Stromal cell of bone marrow (primary cell): ENCODE measurements around the gene SPEN.
A peak's percentile ranks its signal among the peaks of the same experiment; 100 is the strongest.
"Not testable (repeated sequence)": the region's sequence is repeated elsewhere in the genome, so short reads cannot be mapped to it uniquely, and the experiment has no call there.

Source experiments
- DNase-seq: peaks from one replicate; pipeline ENCODE4 v3.0.0-alpha.2; 2012; ENCODE audit warnings: low read depth

The SPEN gene

DNA sequence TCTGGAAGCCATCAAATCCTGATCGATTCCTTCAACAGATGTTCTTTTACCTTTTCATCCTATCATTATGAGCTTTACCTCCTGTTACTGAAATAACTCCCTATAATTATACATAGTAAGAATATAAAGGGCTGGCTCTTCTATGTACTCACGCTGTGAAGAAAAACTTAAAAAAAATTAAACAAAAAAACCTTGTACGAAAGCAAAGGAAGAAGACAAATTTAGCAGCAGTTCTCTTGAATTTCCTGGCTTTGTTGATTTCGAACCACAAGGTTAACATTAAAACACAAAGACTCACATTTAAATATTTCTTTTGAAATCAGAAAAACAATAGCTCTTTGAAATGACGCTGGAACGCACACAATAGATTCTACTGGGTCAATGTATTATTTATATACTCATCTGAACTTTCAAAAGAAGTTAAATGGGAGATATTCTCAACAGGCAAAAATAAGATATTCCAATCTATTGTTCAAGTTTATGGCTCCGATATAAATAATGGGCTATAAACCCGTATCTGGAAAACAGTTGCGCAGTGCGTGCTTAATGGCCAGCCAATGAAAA, 13.6 kb upstream of the SPEN start:
- DNase-seq, result peak; percentile 84

DNA sequence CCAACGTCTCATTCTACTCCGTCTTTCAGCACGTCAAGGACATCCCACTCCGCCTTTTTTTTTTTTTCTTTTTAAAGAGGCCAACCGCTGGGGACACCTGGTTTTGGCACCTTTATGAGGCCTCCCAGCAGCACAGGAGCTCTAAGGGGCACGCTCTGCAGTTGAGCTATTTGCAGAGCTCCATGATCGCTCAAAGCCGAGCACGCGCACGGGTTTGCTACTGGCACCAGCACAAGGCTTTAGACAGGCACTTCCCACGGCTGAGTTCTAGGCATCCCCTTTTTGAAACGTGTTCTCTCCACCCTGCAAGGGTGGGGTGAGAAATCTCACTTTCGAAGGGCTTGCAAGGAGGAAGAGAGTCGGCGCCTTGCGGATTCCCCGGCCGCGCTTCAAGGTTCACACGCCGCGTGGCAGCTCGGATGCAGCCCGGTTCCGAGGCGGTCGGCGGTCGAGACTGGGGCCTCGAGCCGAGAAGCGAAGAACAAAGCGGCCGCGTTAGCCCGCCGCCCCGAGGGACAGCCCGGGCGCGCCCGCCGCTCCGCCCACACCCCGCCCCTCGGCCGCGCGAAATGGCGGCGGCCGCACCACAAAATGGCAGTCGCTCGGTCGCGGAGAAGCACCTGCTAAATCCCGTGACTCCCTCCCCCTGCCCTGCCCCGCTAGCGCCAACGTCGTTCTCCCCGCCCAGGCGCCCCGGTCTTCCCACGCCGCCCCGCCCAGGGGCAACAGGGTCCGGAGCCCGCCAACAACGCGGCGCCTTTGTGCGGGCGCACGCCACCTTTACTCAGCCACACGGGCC, 12.9 kb upstream of the SPEN start:
- DNase-seq, result peak; percentile 64

DNA sequence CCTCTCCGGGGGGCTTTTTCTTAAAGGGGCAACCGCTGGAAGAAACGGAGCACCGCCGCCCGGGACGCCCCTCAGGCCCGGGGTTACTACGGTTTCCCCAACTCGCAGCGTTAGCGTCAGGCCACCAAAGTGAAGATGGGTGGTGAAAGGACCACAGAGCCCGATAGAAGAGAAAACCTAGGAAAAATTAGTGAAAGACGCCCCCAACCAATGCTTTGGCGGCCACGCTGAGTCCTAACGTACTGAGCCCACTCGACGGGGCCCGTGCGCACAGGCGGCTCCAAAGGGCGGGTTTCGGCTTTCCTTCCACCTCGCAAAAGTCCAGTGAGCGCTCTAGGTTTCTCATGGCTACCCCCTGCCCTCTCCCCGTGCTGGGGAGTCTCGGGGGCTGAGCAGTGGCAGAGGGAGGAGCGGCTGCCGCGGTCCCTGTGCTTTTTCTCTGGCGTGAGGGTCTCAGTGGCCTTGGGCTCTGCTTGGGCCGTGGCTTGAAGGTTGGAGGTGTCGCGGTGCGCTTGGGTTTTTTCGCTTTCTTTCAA, 12.2 kb upstream of the SPEN start:
- no peak for DNase-seq

DNA sequence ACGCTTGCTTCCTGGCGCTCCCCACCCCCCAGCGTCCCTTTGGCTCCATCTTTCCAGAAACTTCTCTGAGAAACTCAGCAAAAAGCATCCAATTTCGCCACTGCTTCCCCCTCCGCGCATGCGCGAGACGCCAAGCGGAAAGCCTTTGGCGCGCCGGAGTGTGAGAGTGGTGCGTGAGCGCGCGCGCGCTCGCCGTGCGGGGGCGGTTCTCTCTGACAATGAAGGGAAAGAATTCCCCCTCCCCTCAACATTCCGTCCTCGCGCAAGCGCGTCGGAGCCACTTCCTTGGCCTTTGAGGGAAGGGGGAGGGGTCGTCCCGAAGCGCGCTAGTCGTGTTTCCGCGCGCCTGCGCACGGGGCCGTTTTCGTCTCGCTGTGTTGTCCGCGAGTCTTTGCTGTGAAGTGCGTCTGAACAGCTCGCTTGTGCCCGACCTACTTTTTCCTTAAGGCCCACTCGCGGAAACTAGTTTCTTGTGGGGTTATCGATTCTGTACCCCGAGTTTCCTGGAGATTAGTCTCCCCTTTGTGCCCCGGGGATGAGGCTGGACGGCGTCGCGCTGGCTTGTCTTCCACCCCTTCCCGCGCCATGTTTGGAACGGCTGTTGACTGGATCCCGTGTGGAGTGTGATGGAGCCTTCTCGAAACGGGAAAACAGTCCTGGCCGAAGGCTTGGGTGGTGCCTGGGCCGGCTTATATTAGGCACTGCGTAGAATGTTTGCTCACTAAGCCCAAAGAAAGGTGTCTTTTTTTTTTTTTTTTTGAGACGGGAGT, 11.6 kb upstream of the SPEN start:
- peak; percentile 99 for DNase-seq

DNA sequence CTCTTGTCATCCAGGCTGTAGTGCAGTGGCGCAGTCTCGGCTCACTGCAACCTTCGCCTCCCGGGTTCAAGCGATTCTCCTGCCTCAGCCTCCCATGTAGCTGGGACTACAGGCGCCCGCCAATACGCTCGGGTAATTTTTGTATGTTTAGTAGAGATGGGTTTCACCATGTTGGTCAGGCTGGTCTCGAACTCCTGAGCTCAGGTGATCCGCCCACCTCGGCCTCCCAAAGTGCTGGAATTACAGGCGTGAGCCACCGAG, 11.1 kb upstream of the SPEN start:
- DNase-seq, result not testable (repeated sequence)

DNA sequence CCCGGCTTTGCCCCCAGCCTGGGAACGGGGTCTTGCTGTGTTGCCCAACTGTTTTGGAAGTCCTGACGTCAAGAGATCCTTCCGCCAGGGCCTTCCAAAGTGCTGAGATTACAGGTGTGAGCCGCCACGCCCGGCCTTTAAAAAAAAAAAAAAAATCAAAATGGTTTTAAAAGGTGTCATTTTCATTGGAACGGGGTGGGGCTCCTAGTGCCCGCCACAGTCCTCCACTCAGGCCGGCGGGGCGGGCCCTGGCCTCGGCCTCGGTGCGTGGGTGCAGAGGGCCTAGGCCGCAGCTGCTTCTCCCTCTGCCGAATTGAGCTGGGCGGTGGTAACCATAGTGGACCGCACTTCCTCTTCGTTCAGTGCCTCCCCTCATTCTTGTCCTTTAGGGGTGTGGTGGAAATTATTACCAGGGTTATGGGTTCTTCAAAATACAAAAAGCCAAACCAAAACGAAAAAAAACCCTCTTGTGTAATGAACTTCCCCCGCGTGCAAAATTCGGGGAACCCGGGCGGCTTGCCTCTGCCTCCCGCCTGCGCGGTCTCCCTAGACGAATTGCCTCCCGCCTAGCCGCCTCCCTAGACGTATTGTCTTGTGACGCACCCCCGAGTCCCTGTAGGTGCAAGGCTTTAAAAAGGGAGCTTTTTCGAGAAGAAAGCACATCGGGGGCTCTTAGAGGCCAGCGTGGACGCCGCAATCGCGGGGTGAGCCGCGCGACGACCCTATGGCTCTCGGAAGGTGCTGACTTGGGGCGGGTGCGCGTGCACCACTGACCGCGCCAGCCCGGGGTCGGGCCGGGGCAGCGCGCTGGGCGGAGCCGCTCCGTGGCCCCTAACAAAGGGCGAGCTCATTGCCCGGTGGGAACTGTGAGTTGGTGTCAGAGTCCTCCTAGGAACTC, 10.5 kb upstream of the SPEN start:
- DNase-seq, result no peak

DNA sequence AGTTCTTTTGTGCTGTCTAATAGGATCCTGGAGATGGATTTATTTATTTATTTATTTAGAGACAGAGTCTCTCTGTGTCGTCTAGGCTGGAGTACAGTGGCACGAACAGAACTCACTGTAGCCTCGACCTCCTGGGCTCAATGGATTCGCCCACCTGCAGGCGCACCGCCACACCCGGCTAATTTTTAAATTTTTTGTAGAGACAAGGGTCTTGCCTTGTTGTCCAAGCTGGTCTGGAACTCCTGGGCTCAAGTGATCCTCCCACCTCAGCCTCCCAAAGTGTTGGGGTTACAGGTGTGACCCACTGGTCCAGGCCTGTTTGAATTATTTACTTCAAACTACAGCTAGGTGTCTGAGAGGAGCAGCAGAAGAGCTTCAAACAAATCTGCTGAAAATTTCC, 9.6 kb upstream of the SPEN start:
- no peak for DNase-seq

DNA sequence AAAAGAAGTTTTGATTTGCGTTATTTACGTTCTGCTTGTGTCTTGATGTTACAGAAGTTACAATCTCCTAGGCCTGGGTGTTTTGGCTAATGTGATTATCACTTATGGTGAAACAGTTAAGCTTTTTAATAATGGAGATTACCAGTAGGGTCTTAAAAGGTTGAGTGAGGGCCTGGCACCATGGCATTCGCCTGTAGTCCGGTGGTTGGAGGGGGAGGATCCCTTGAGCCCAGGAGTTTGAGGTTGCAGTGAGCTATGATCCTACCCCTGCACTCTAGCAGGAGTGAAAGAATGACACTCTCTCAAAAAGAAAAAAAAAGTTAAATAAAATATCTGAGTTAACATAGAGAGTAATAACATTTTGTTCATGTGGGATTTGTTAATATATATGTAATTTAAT, 8.8 kb upstream of the SPEN start:
- DNase-seq, result no peak

DNA sequence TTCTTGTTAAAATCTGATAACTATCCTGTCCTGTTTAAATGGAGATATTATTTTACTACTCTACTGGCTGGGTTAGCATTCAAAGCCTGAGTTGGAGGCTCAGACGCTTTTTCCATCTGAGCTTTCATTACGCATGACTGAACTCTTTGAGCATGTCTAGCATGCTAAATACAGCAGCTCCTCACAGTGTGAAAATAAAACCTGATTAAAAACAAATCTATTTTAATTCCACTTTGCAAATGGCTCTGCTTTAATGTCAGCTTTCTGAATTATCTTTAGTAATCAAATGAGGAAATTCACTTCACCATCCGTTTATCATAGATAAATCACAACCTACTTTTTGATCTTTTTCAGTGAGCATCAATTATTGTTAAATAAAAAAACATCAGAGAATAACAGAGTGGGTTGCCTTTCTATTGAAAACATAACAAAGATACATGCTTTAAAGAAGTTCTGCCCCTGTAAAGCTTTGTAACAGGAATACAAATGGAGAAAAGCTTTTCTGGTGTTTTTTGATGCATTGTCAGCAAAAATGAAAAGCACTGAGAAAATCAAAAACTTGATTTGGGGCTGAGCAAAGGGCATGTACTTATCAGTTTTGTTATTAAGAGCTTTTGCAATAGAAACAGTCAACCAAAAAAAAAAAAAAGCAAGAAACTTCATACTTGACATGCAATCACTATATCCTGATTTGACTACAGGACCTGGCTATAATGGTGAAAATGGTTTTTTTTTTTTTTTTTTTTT, 3.5 kb upstream of the SPEN start:
- no peak for DNase-seq

DNA sequence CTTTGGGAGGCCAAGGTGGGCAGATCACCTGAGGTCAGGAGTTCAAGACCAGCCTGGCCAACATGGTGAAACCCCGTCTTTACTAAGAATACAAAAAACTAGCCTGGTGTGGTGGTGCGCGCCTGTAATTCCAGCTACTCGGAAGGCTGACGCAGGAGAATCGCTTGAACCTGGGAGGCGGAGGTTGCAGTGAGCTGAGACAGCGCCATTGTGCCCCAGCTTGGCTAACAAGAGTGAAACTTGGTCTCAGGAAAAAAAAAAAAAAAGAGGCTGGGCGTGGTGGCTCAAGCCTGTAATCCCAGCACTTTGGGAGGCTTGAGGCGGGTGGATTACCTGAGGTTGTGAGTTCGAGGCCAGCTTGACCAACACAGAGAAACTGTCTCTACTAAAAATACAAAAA, 1.5 kb upstream of the SPEN start:
- not testable (repeated sequence) for DNase-seq

DNA sequence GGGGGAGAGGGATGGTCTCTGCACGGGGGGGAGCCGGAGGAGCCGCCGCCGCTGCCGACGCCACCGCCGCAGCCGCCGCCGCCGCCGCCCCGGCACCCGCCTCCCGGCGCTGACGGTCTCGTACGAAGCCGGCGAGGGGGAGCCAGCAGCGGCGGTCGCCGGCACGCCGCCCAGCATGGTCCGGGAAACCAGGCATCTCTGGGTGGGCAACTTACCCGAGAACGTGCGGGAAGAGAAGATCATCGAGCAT, 311 bp downstream of the SPEN start:
- DNase-seq, result no peak

DNA sequence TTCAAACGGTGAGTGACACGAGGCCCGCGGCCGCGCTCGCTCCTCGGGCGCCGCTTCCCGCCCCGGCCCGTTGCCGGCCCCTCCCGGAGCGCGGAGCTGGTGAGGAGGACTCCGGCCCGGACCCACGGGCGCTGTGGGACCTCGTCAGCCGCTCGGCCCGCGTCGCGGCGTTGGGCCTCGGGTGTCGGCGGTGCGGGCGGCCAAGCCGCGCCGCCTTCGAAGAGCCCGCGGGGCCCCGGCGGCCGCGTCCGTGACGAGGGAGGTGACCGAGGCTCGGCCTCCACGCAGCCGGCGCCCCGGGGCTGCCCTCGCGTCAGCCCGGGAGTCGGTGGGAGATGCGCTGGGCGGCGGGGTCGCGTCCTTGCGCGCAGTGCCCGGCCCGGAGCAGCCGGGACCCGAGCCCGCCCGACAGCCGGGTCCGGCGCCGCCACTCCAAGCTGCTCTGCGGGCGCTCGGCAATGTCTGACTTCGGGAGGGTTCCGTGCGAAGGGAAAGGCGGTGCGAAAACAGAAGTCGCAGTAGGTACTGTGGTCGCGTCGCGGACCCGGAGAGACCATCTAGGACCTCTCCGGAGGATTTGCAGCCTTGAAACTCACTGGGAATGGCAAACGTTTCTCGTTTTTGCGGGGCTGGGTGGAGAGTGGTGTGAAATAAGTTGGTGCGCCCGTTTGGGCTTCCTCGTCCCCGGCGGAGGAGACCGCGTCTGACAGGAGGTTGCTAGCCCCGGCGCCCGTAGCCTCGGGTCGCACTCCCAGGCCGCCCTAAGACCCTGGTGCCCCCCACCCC, 829 bp downstream of the SPEN start:
- DNase-seq, result no peak

DNA sequence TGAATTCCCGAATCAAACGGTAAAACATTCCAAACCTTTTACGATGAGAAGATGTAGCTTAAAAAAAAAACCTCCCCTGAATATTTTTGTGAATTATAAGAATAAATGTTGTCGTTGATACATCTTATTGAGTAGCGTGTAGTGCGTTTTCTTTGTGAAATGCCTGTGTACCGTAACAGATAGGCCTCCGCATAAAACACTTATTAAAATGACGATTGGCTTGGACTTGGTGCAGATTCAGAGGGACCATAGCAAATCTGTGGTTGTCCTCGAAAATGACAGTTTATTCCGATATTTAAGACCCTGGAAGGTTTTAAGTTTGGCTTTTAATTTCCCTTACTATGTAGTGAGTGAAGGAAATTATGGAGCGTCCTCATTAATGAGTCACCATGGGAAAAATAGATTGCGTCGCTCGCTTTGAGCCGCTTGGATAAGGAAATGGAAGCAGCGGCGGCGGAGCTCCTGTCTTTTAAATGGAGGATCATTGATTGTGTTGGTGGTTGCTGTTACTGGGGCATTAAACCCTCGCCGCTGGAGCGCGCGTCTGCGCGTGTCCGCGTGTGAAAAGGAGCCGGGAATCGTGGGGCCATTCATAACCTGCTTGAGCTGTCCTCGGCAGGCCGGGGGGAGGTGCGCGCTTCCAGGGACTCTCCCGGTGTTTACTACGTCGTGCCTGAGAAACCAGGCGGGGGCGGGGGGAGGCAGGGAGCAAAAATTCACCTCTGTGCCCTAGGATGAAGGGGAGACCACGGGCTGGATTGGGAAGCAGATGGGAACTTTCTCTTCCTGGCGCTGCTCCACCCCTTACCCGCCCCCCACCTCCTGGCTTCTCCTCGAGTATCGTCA, 1.6 kb downstream of the SPEN start:
- DNase-seq, result peak; percentile 78

DNA sequence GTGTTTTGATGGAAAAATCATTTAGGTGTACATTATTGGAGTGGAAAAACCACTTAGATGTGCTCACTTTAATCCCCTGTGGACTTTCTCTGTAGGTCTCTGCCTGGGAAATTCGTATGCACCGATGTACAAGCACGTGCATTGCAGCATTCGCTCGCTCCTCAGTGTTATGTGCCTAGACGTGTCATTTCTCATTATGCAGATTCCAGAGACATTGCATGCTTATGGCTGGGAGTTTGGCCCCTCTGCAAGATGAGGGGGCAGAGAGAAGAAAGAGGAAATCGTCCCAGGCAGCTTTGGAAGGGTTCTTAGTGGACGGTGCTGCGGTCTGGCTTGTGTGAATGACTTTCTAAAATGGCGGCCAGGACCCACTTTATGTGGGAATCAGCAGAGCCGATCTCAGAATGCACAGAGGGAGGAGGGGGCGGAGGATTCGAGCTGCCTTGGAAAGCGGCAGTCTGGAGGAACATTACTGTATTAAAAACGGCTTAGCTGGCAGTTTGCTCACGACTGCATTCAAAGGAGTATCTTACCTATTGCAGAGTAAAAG, 2.3 kb downstream of the SPEN start:
- DNase-seq, result no peak

DNA sequence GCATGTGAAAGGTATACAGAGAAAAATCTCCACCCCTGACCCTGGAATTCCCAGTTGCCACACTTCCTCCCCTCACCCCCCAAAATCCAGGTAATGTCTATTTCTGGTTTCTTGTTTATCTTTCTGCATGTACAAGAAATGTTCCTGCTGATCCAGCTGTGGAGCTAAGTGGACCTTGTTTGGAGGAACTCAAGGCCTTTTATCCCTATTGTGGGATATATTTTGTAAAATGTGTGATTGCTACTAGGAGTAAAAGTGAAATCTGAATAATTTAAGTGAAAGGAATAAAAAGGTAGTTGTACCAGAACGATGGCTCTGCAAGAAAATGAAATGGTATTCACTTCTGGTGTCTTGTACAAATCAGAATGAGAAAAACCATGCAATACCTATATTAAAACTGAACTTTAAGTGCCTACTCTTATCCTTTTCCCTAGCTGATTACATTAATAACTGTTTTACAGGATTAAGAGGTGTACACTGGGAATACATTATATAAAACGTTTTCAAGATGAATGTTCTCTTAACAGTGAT, 3.0 kb downstream of the SPEN start:
- no peak for DNase-seq

DNA sequence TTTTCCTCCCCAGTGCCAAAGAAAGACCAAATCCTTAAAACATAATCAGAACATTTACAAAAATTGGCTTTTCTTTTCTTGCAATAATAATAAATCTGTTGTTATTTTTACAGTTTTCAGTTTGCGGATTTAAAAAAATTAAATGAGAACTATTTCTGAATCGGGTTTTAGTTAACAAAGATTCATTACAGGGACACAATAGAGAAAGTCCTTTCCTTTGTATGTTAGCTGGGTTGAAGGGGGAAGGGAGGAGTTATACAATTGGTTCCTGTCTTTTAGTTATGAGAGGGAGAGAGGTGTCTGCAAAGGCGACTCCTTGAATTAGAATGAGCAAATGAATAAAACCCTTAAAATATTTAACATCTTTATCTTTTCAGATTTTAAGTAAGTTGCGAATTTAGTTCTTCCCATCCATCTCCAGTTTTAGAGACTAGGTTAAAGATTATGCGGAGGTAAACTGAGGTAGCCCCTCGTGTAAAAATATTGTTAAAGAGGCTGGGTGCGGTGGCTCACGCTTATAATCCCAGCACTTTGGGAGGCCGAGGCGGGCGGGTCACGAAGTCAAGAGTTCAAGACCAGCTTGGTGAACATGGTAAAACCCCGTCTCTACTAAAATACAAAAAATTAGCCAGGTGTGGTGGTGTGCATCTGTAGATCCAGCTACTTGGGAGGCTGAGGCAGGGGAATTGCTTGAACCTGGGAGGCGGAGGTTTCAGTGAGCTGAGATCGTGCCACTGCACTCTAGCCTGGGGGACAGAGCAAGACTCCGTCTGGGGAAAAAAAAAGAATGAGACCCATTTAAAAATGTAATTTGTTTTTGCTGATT, 3.9 kb downstream of the SPEN start:
- DNase-seq, result no peak

DNA sequence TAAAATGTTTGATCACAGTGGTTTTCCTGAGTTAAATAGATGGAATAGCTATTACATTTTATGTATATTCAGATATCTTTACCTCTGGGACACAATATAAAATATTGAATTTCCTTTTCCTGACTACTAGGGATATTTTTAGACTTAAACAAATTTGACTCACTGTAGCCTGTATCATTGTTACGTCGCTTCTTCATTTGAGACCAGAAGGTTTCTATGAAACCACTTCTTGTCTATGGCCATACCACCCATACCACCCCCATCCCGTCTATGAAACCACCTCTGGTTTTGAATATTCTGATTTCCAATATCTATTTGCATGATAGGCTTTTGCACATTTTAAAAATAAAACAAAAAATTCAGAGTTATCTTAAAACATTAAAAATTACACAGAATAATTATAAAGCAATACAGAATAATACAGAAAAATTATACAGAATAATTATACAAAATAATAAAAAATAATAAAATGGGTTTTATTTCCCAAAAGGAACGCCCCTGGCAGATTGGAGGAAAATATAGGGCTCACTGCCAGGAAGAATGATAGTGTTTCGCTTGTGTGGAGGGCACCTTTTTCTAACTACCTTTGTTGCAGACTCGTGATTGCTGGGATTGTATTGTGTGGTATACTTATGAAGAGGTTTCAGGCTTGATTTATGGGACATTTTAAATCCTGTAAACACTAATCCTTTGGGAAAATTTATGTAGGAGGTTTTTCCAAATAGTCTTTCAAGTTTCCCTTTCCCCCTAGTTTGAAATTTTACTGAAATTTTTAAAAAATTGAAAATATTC, 4.7 kb downstream of the SPEN start:
- DNase-seq, result no peak

DNA sequence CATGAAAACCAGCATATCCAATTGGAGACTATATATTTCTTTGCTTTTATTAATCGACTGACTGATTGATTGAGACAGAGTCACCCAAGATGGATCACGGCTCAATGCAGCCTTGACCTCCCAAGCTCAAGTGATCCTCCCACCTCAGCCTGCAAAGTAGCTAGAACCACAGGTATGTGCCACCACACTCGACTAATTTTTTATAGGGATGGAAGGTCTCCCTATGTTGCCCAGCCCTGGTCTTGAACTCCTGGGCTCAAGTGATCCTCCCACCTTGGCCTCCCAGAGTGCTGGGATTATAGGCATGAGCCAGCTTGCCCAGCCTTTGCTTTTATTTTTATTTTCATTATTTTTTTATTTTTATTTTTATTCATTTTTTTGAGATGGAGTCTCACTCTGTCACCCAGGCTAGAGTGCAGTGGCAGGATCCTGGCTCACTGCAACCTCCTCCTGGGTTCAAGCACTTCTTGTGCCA, 5.4 kb downstream of the SPEN start:
- DNase-seq, result no peak
